ENCODE results near the gene WIPF2. TPM values are rescaled to one million over a fixed set of nuclear protein-coding genes. Genes with fewer than 3 reads are reported as not detected.

Gene WIPF2, protein sequence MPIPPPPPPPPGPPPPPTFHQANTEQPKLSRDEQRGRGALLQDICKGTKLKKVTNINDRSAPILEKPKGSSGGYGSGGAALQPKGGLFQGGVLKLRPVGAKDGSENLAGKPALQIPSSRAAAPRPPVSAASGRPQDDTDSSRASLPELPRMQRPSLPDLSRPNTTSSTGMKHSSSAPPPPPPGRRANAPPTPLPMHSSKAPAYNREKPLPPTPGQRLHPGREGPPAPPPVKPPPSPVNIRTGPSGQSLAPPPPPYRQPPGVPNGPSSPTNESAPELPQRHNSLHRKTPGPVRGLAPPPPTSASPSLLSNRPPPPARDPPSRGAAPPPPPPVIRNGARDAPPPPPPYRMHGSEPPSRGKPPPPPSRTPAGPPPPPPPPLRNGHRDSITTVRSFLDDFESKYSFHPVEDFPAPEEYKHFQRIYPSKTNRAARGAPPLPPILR
- polyA plus RNA-seq (2013, experiment 1 of 2), result 18.8 TPM
- polyA plus RNA-seq (2013, experiment 2 of 2), result 20.0 TPM

DNA sequence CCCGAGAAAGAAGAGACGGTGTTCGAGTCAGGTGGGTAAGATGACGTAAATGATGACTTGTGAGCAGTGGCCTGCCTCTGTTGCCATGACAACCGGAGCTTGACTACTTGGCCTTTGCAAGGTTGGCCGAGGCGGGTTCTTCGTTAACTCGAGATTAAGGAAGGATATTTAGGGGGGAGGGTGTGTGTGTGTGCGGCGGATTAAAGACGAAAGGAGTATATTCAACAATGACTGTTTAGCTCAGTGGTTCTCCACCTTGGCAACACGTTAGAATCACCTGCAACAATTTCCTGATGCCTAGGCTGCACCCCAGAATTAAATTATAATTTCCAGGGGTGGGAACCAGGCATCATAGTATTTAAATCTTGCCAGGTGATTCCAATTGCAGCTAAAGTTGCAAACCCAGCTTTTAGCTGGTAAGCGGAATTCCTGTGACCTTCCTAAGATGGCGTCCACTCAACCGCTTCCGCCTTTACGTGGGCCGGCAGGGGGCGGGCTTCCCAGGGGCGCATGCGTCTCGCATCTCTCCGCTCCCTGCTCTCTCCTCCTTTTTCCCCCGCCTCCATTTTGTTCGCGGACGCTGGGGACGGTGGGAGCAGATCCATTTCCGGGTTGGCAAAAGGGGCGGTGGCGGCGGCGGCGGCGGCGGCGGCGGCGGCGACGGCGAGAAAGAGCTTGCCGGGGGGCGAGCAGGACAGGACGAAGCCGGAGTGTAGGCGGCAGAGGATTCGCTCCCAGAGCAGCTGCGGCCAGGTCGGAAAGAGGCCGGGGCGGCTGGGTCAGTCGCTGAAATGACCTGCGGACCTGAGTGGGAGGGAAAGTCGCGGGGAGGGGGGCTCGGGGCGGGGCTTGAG lies at the start of gene WIPF2:
Gene WIPF2 (plus strand): TSS at position 565 of the 854 bp plus-strand sequence. CDS start 37,156 bp downstream, outside the sequence.
- peaks cover 5% of the 10 kb centered on the region for H3K9me3 ChIP-seq (ENCODE audit: control insufficient read depth, low read length)
- peak within 1 kb of the TSS; percentile 94 for H3K27ac ChIP-seq (ENCODE audit: low read depth, low read length, severe bottlenecking)
- peaks cover 4% of the 10 kb centered on the region for H3K36me3 ChIP-seq (ENCODE audit: control insufficient read depth, insufficient read depth, low read length)
- H3K4me1 ChIP-seq (ENCODE audit: control insufficient read depth, insufficient read depth, low read length, poor library complexity, severe bottlenecking), result no peaks in the 10 kb centered on the region
- peak within 1 kb of the TSS; percentile 72 for H3K4me3 ChIP-seq (ENCODE audit: extremely low read depth, insufficient read depth, low read length, poor library complexity, severe bottlenecking)
- WGBS, 2 experiments (ENCODE audit: insufficient coverage in 2 of 2), result 5 to 10% methylated on average over 31 to 36 of the region's 59 CpGs

DNA sequence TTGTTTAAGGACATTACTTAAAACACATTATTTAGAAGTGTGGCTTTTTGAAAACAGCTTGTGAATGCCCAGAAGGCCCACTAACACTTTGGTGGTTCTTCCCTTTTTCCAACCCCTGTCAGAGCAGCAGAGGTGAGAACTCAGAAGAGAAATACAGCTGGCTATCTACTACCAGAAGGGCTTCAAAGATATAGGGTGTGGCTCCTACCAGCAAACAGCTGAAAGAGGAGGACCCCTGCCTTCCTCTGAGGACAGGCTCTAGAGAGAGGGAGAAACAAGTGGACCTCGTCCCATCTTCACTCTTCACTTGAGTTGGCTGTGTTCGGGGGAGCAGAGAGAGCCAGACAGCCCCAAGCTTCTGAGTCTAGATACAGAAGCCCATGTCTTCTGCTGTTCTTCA lies 48.8 kb upstream of the WIPF2 start:
- H3K36me3 ChIP-seq (ENCODE audit: control insufficient read depth, insufficient read depth, low read length), result peaks cover 95% of the 10 kb centered on the region
- no peaks in the 10 kb centered on the region for H3K9me3 ChIP-seq (ENCODE audit: control insufficient read depth, low read length)
- 100% methylated on average over 1 of the region's 2 CpGs for WGBS, 2 experiments (ENCODE audit: insufficient coverage in 2 of 2)
- peaks cover 2% of the 10 kb centered on the region for H3K4me1 ChIP-seq (ENCODE audit: control insufficient read depth, insufficient read depth, low read length, poor library complexity, severe bottlenecking)
- H3K27ac ChIP-seq (ENCODE audit: low read depth, low read length, severe bottlenecking), result no peak overlapping the region
- no peak overlapping the region for H3K4me3 ChIP-seq (ENCODE audit: extremely low read depth, insufficient read depth, low read length, poor library complexity, severe bottlenecking)

DNA sequence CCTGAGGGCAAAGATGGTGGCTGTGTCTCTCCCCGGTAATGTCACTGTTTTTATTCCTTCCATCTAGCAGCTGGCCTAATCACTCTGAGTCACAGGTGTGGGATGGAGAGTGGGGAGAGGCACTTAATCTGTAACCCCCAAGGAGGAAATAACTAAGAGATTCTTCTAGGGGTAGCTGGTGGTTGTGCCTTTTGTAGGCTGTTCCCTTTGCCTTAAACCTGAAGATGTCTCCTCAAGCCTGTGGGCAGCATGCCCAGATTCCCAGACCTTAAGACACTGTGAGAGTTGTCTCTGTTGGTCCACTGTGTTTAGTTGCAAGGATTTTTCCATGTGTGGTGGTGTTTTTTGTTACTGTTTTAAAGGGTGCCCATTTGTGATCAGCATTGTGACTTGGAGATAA lies 47.4 kb upstream of the WIPF2 start:
- Histone ChIP-seq H3K4me3 (ENCODE audit: extremely low read depth, insufficient read depth, low read length, poor library complexity, severe bottlenecking) (no peak overlapping the region), H3K4me1 (ENCODE audit: control insufficient read depth, insufficient read depth, low read length, poor library complexity, severe bottlenecking) (peaks cover 2% of the 10 kb centered on the region), H3K9me3 (ENCODE audit: control insufficient read depth, low read length) (no peaks in the 10 kb centered on the region), H3K36me3 (ENCODE audit: control insufficient read depth, insufficient read depth, low read length) (peaks cover 96% of the 10 kb centered on the region), H3K27ac (ENCODE audit: low read depth, low read length, severe bottlenecking) (no peak overlapping the region)
- WGBS, 2 experiments (ENCODE audit: insufficient coverage in 2 of 2), result 100% methylated on average over 1 of the region's 1 CpG; no CpG with 5 or more reads in 1 of the 2 experiments

DNA sequence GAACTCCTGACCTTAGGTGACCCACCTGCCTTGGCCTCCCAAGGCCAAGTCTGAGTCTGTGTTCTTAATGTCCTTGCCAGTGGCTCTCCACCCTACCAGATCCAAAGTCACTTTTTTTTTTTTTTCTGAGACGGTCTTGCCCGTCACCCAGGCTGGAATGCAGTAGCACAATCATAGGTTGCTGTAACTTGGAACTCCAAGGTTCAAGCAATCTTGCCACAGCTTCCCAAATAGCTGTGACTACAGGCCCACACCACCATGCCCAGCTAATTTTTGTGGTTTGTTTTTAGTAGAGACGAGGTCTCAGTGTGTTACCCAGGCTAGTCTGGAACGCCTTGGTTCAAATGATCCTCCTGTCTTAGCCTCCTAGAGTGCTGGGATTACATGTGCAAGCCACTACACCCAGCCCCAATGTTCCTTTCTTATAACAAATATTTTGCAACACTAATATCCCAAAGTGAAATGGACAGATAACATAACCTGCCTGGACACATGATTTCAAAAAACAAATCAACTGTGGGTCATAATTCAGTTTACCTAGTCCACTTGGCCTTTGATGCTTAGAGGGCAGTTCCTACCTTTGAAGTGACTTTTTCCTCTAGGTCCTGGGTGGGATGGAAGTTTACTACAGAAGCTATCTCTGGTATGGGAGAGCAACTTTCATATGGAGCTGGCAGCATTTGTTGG lies 45.9 kb upstream of the WIPF2 start:
- no peaks in the 10 kb centered on the region for H3K9me3 ChIP-seq (ENCODE audit: control insufficient read depth, low read length)
- H3K36me3 ChIP-seq (ENCODE audit: control insufficient read depth, insufficient read depth, low read length), result peaks cover 85% of the 10 kb centered on the region
- H3K27ac ChIP-seq (ENCODE audit: low read depth, low read length, severe bottlenecking), result no peak overlapping the region
- H3K4me3 ChIP-seq (ENCODE audit: extremely low read depth, insufficient read depth, low read length, poor library complexity, severe bottlenecking), result no peak overlapping the region
- 83% methylated on average over 1 to 2 of the region's 4 CpGs for WGBS, 2 experiments (ENCODE audit: insufficient coverage in 2 of 2)
- H3K4me1 ChIP-seq (ENCODE audit: control insufficient read depth, insufficient read depth, low read length, poor library complexity, severe bottlenecking), result peaks cover 3% of the 10 kb centered on the region

DNA sequence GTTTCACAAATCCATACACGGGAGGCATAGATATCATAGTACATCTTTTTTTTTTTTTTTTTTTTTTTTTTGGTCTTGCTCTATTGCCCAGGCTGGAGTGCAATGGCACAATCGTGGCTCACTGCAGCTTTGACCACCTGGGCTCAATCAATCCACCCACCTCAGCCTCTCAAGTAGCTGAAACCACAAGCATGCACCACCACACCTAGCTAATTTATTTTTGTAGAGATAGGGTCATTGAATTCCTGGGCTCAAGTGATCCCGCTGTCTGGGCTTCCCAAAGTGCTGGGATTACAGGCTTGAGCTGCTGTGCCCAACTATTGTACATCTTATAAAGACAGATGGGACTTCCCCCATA lies 45.3 kb upstream of the WIPF2 start:
- no peaks in the 10 kb centered on the region for H3K9me3 ChIP-seq (ENCODE audit: control insufficient read depth, low read length)
- WGBS, 2 experiments (ENCODE audit: insufficient coverage in 2 of 2), result 100% methylated on average over 1 of the region's 3 CpGs
- H3K36me3 ChIP-seq (ENCODE audit: control insufficient read depth, insufficient read depth, low read length), result peaks cover 81% of the 10 kb centered on the region
- H3K4me1 ChIP-seq (ENCODE audit: control insufficient read depth, insufficient read depth, low read length, poor library complexity, severe bottlenecking), result peaks cover 3% of the 10 kb centered on the region
- H3K27ac ChIP-seq (ENCODE audit: low read depth, low read length, severe bottlenecking), result no peak overlapping the region
- no peak overlapping the region for H3K4me3 ChIP-seq (ENCODE audit: extremely low read depth, insufficient read depth, low read length, poor library complexity, severe bottlenecking)

DNA sequence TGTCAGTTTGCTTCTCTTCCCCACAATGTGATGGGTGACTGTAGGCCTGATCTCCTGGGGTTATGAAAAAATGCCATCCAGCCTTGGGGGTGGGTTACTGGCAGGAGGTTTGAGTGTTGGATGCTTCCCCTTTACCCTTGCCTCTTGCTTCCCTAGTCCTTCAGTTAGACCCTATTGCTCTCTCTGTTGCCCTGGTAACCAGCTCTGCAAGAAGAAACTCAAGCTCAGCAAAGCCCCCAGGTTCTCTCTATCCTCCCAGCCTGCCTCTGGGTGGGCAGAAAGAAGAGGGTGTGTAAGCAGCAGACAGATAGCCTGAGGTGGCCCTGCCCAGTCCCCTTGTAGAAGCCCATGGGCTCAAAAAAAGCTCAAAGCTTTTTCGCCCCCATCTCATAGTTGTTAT lies 44.6 kb upstream of the WIPF2 start:
- peaks cover 73% of the 10 kb centered on the region for H3K36me3 ChIP-seq (ENCODE audit: control insufficient read depth, insufficient read depth, low read length)
- no peak overlapping the region for H3K4me3 ChIP-seq (ENCODE audit: extremely low read depth, insufficient read depth, low read length, poor library complexity, severe bottlenecking)
- no peak overlapping the region for H3K27ac ChIP-seq (ENCODE audit: low read depth, low read length, severe bottlenecking)
- WGBS, 2 experiments (ENCODE audit: insufficient coverage in 2 of 2), result 100% methylated on average over 1 of the region's 1 CpG
- no peaks in the 10 kb centered on the region for H3K9me3 ChIP-seq (ENCODE audit: control insufficient read depth, low read length)
- H3K4me1 ChIP-seq (ENCODE audit: control insufficient read depth, insufficient read depth, low read length, poor library complexity, severe bottlenecking), result peaks cover 3% of the 10 kb centered on the region

DNA sequence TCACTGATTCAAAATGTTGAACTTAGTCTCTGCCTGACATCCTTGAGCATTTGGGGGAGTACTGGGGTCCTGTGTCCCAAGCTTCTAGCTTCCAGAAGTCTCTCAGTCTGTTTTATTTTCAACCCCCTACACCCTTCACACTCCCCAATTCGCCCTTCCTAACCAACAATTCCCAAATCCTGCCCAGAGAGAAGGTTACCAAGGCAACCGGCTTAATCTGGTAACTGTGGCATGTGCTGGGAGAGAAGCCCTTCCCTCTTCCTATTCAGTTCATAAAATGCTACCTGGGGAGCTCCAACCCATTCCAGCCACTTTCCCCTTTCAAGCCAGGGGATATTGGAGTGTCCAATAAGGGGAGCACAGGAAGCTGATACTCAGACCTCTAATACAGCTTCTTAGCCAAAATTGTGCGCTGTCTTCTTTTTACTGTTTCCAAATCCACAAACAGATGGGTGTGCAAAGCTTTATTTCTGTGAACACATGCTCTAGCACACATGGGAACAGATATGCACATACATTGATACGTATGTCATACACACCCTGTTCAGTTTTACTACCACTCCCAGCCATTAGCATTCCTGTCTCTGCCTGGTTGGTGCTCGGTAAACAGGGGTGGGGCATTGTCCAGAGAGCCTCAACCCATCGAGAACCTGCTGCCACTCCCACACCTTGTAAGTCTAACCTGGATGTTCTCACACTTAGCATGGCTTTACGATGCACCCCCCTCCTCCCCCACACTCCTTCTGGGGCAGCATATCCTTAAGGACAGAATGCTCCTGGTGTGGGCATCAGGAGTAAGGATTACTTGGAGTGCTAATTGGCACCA lies 43.0 kb upstream of the WIPF2 start:
- 88 to 94% methylated on average over 6 of the region's 7 CpGs for WGBS, 2 experiments (ENCODE audit: insufficient coverage in 2 of 2)
- H3K9me3 ChIP-seq (ENCODE audit: control insufficient read depth, low read length), result no peaks in the 10 kb centered on the region
- H3K4me1 ChIP-seq (ENCODE audit: control insufficient read depth, insufficient read depth, low read length, poor library complexity, severe bottlenecking), result peaks cover 8% of the 10 kb centered on the region
- no peak overlapping the region for H3K27ac ChIP-seq (ENCODE audit: low read depth, low read length, severe bottlenecking)
- H3K36me3 ChIP-seq (ENCODE audit: control insufficient read depth, insufficient read depth, low read length), result peaks cover 62% of the 10 kb centered on the region
- H3K4me3 ChIP-seq (ENCODE audit: extremely low read depth, insufficient read depth, low read length, poor library complexity, severe bottlenecking), result no peak overlapping the region

DNA sequence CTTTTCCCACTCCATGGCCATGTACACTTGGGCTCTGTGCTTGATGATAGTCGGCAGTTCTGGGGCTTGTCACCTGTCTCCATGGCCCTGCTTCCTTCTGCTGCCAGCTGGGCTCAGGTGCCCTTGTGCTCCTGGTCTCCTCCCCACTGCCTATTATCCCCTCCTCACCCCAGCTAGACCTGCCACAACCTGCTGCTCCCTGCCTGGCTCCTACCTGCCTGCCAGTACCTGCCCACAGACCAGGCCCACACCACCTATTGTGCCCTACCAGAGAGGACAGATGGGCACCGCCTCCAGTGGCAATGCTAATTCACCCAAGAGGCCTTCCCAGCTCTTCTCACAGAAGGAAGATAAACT lies 42.4 kb upstream of the WIPF2 start:
- 100% methylated on average over 1 to 2 of the region's 2 CpGs for WGBS, 2 experiments (ENCODE audit: insufficient coverage in 2 of 2)
- no peak overlapping the region for H3K4me3 ChIP-seq (ENCODE audit: extremely low read depth, insufficient read depth, low read length, poor library complexity, severe bottlenecking)

DNA sequence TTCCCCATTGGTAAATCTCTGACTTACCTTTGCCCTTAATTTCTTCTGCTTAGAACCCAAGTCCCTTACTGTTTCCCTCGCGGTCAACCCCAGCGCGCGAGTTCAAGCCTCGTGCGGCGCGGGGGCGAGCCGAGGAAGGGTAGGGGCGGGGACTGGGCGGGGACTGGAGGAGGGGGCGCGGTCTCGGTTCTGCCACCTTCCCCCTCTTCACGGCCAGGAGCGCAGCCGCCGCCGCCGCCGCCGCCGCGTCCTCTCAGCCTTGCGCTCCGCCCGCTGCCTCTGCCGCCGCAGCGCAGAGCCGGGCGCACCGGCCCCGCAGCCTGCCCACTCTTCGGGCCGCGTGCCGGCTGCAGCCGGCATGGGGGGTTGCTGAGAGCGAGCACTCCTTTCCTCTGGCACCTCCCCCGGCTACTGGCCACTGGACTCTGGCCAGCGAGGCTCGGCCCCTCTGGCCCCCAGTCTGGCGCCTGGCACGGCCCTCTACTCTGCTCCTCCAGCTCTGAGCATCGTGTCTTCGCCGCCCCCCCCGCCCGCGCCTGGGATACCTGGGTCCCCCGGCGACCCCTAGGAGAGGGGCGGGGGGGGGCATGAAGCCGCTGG lies 41.7 kb upstream of the WIPF2 start, which contains the start of gene RAPGEFL1:
Gene RAPGEFL1 (plus strand): TSS at position 196 of the 600 bp plus-strand sequence. CDS start 392 bp downstream, at position 588.
- H3K9me3 ChIP-seq (ENCODE audit: control insufficient read depth, low read length), result no peaks in the 10 kb centered on the region
- peaks cover 8% of the 10 kb centered on the region for H3K4me1 ChIP-seq (ENCODE audit: control insufficient read depth, insufficient read depth, low read length, poor library complexity, severe bottlenecking)
- peak within 1 kb of the TSS; percentile 41 for H3K4me3 ChIP-seq (ENCODE audit: extremely low read depth, insufficient read depth, low read length, poor library complexity, severe bottlenecking)
- peaks cover 60% of the 10 kb centered on the region for H3K36me3 ChIP-seq (ENCODE audit: control insufficient read depth, insufficient read depth, low read length)
- H3K27ac ChIP-seq (ENCODE audit: low read depth, low read length, severe bottlenecking), result no peak within 1 kb of the TSS
- 0% methylated on average over 22 to 26 of the region's 57 CpGs for WGBS, 2 experiments (ENCODE audit: insufficient coverage in 2 of 2)

More for the DNA sequence above, 42.4 kb upstream of the WIPF2 start:
- Histone ChIP-seq H3K9me3 (ENCODE audit: control insufficient read depth, low read length) (no peaks in the 10 kb centered on the region), H3K4me1 (ENCODE audit: control insufficient read depth, insufficient read depth, low read length, poor library complexity, severe bottlenecking) (peaks cover 8% of the 10 kb centered on the region), H3K27ac (ENCODE audit: low read depth, low read length, severe bottlenecking) (no peak overlapping the region), H3K36me3 (ENCODE audit: control insufficient read depth, insufficient read depth, low read length) (peaks cover 61% of the 10 kb centered on the region)
